Effector memory CD8-positive, alpha-beta T cell (primary cell): ENCODE measurements around the gene GLDC.
"Not testable (repeated sequence)": the region's sequence is repeated elsewhere in the genome, so short reads cannot be mapped to it uniquely, and the experiment has no call there.

ENCODE experiments used
- ATAC-seq: fragments of 150-1000 bp; cut with Tn5 transposase; replicated peaks from 2 replicates; pipeline ENCODE4 v1.10.0; 2021; ENCODE audit warnings: mild to moderate bottlenecking, moderate library complexity
- DNase-seq, 3 experiments: peaks; one replicate each; pipeline ENCODE4 v3.0.0; 2021
- H3K27ac Mint-ChIP-seq, 2 donors: one replicate each; pipeline ENCODE4 v1.8.0; 2022; ENCODE audit warnings: mild to moderate bottlenecking in 2 of 2, mixed read lengths in 2 of 2, moderate library complexity in 2 of 2
- H3K27me3 Mint-ChIP-seq, 2 donors: one replicate each; pipeline ENCODE4 v1.8.0; 2022; ENCODE audit warnings: mixed read lengths in 2 of 2
- H3K36me3 Mint-ChIP-seq: one replicate; pipeline ENCODE4 v1.8.0; 2022; ENCODE audit warnings: mild to moderate bottlenecking, moderate library complexity, mixed read lengths; ENCODE audit not compliant: insufficient read depth
- H3K4me1 Mint-ChIP-seq, 2 donors: one replicate each; pipeline ENCODE4 v1.8.0; 2022; ENCODE audit warnings: low read depth in 2 of 2, mixed read lengths in 2 of 2
- H3K4me3 Mint-ChIP-seq, 2 donors: one replicate each; pipeline ENCODE4 v1.8.0; 2022; ENCODE audit warnings: mild to moderate bottlenecking in 2 of 2, mixed read lengths in 2 of 2, moderate library complexity in 2 of 2
- H3K9me3 Mint-ChIP-seq, 2 donors: one replicate each; pipeline ENCODE4 v1.8.0; 2022; ENCODE audit warnings: mixed read lengths in 2 of 2

Gene GLDC

GRCh38 chr9:6628704-6629103, 16.8 kb downstream of the GLDC start:
- Mint-ChIP-seq H3K9me3 (no peaks in the 10 kb centered on the region), H3K27me3 (peaks cover 15 to 51% of the 10 kb centered on the region in 2 donors), H3K27ac (no peak overlapping the region), H3K4me3 (no peak overlapping the region), H3K4me1 (peaks cover 0 to 9% of the 10 kb centered on the region in 2 donors), H3K36me3 (no peaks in the 10 kb centered on the region)
- ATAC-seq (no peak), DNase-seq (no peak)

- DNase-seq = no peak
- H3K27ac Mint-ChIP-seq = no peak overlapping the region
- H3K36me3 Mint-ChIP-seq = no peaks in the 10 kb centered on the region
- no peaks in the 10 kb centered on the region for H3K9me3 Mint-ChIP-seq
- peaks cover 19 to 45% of the 10 kb centered on the region in 2 donors for H3K27me3 Mint-ChIP-seq
- no peak for ATAC-seq
- H3K4me3 Mint-ChIP-seq = no peak overlapping the region
- H3K4me1 Mint-ChIP-seq = no peaks in the 10 kb centered on the region
These were observed 20.2 kb downstream of the GLDC start for GRCh38 chr9:6625363-6625762.

DNA sequence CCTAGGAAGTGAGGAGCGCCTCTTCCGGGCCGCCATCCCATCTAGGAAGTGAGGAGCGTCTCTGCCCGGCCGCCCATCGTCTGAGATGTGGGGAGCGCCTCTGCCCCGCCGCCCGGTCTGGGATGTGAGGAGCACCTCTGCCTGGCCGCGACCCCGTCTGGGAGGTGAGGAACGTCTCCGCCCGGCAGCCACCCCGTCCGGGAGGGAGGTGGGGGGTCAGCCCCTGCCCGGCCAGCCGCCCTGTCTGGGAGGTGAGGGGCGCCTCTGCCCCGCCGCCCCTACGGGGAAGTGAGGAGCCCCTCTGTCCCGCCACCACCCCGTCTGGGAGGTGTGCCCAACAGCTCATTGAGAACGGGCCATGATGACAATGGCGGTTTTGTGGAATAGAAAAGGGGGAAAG, 22.7 kb downstream of the GLDC start:
- H3K27ac Mint-ChIP-seq, H3K9me3 Mint-ChIP-seq, H3K4me3 Mint-ChIP-seq, H3K36me3 Mint-ChIP-seq, DNase-seq, H3K4me1 Mint-ChIP-seq, ATAC-seq: not testable (repeated sequence)
- H3K27me3 Mint-ChIP-seq = peaks cover 27 to 51% of the 10 kb centered on the region in 2 donors

GRCh38 chr9:6620796-6621195, 24.7 kb downstream of the GLDC start:
- H3K9me3 Mint-ChIP-seq = no peaks in the 10 kb centered on the region
- H3K27me3 Mint-ChIP-seq = peaks cover 18 to 35% of the 10 kb centered on the region in 2 donors
- no peaks in the 10 kb centered on the region for H3K36me3 Mint-ChIP-seq
- ATAC-seq = no peak
- H3K4me1 Mint-ChIP-seq = no peaks in the 10 kb centered on the region
- DNase-seq = no peak
- H3K27ac Mint-ChIP-seq = no peak overlapping the region
- H3K4me3 Mint-ChIP-seq = no peak overlapping the region

GRCh38 chr9:6620353-6620752, 25.2 kb downstream of the GLDC start:
- Mint-ChIP-seq H3K4me3 (no peak overlapping the region), H3K36me3 (no peaks in the 10 kb centered on the region), H3K4me1 (no peaks in the 10 kb centered on the region), H3K27ac (no peak overlapping the region), H3K27me3 (peaks cover 13 to 30% of the 10 kb centered on the region in 2 donors), H3K9me3 (no peaks in the 10 kb centered on the region)
- DNase-seq (no peak), ATAC-seq (no peak)

DNA sequence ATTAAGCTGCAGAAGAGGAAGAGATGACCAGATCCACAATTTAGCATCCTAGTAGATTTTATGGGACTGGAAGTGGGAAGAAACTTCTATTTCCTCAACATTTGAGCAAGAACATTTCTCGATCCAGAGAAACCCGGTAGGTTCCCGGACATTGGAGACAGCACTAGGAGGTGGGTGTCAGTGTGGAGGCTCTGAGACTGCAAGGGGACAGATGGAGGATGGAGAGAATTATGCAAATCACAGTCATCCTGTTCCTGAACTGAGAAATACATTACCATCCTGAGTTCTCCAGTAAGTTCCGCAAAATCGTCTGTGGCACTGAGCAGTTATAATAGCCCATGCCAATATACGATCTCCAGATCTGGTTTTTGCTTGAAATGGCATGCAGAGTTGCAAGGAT, 25.6 kb downstream of the GLDC start:
- Mint-ChIP-seq H3K4me1 (no peaks in the 10 kb centered on the region), H3K4me3 (no peak overlapping the region), H3K27ac (no peak overlapping the region), H3K36me3 (no peaks in the 10 kb centered on the region), H3K27me3 (peaks cover 13 to 26% of the 10 kb centered on the region in 2 donors), H3K9me3 (no peaks in the 10 kb centered on the region)
- DNase-seq = no peak
- no peak for ATAC-seq

DNA sequence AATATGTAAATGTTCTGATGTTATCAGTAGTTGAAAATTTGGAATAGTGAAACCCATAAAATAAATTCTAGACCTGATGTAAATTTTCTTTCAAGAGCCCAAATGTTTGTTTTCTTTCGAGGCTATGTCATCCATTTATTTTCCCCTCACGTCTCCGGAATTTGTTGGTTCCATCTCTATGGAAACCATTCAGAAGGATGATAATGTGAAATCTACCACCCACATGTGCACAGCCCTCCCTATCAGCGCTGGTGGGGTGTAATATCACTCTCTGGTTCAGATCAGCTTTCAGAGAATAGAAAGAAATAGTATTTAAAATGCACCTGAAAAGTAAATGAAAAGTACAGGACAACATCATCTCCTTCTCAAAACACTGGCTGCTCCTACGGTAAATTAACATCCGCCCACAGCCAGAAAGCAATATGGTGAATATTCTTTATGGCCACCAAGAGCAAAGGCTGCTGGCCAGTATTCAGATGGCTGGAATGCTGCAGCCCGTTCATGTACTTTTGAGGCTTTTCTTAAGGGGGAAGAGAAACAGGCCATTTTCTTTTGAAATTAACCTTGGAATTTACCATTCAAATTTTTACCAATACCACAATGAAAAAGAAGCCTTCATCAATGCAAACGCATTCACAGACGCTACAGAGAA, 28.5 kb downstream of the GLDC start:
- H3K4me1 Mint-ChIP-seq = no peaks in the 10 kb centered on the region
- peaks cover 11 to 13% of the 10 kb centered on the region in 2 donors for H3K27me3 Mint-ChIP-seq

GRCh38 chr9:6614489-6614888, 31.0 kb downstream of the GLDC start:
- peaks cover 5 to 11% of the 10 kb centered on the region in 2 donors for H3K27me3 Mint-ChIP-seq
- H3K9me3 Mint-ChIP-seq = no peaks in the 10 kb centered on the region
- no peak for DNase-seq
- H3K4me3 Mint-ChIP-seq = no peak overlapping the region
- no peak overlapping the region for H3K27ac Mint-ChIP-seq
- H3K36me3 Mint-ChIP-seq = no peaks in the 10 kb centered on the region
- no peaks in the 10 kb centered on the region for H3K4me1 Mint-ChIP-seq
- no peak for ATAC-seq

More for the DNA sequence above, 28.5 kb downstream of the GLDC start:
- Mint-ChIP-seq H3K4me3 (no peak overlapping the region), H3K36me3 (no peaks in the 10 kb centered on the region), H3K27ac (no peak overlapping the region), H3K9me3 (no peaks in the 10 kb centered on the region)
- no peak for ATAC-seq
- DNase-seq = no peak

DNA sequence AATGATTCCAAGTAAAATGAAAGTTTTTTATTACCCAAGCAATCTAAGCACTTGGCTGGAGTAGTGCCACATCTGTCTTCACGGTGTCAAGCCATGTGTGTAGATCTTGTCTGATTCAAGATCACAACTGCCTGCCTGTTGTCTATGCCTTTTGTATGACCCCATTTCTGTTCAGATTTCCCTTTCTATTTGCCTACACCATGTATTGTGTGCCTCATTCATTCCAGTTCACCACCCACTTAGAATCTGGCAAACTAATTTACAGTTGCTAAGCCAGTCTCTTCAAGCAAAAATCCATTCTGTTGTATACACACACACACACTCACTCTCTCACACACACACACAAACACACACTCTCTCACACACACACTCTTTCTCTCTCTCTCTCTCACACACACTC, 33.7 kb downstream of the GLDC start:
- DNase-seq = no peak
- H3K36me3 Mint-ChIP-seq = no peaks in the 10 kb centered on the region
- no peak overlapping the region for H3K4me3 Mint-ChIP-seq
- H3K27ac Mint-ChIP-seq = no peak overlapping the region
- H3K9me3 Mint-ChIP-seq = no peaks in the 10 kb centered on the region
- H3K4me1 Mint-ChIP-seq = no peaks in the 10 kb centered on the region
- no peaks in the 10 kb centered on the region for H3K27me3 Mint-ChIP-seq
- ATAC-seq = no peak

DNA sequence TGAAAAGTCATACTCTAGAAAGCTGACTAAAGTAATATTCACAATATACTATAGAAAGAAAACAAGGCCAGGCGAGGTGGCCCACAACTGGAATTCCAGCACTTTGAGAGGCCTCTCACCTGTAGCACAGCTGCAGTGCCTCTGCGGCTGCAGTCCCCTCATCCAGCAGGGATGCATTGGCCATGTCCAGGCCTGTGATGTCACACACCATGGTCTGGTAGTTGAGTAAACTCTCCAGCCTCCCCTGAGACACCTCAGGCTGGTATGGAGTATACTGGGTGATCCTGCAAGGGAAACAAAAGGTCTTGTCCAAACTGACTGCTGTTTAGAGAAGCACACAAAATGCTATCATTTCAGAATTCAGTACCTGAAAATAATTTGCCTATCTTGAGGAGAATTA, 35.5 kb downstream of the GLDC start:
- Mint-ChIP-seq H3K36me3 (no peaks in the 10 kb centered on the region), H3K27ac (no peak overlapping the region), H3K4me1 (peaks cover 0 to 3% of the 10 kb centered on the region in 2 donors), H3K4me3 (no peak overlapping the region), H3K9me3 (no peaks in the 10 kb centered on the region), H3K27me3 (no peaks in the 10 kb centered on the region)
- no peak for DNase-seq
- no peak for ATAC-seq

- Mint-ChIP-seq H3K9me3 (no peaks in the 10 kb centered on the region), H3K27ac (no peak overlapping the region)
These were observed 36.0 kb downstream of the GLDC start for GRCh38 chr9:6609497-6610016.

GRCh38 chr9:6605202-6605601, 40.3 kb downstream of the GLDC start:
- Mint-ChIP-seq H3K27me3 (no peaks in the 10 kb centered on the region), H3K9me3 (no peaks in the 10 kb centered on the region), H3K4me3 (no peak overlapping the region), H3K27ac (no peak overlapping the region), H3K36me3 (no peaks in the 10 kb centered on the region), H3K4me1 (peaks cover 3 to 5% of the 10 kb centered on the region in 2 donors)
- DNase-seq = no peak
- ATAC-seq = peak; percentile 40

More at GRCh38 chr9:6609497-6610016, 36.0 kb downstream of the GLDC start:
- peaks cover 2 to 3% of the 10 kb centered on the region in 2 donors for H3K4me1 Mint-ChIP-seq
- DNase-seq (no peak), ATAC-seq (no peak)
- no peaks in the 10 kb centered on the region for H3K36me3 Mint-ChIP-seq
- no peak overlapping the region for H3K4me3 Mint-ChIP-seq
- no peaks in the 10 kb centered on the region for H3K27me3 Mint-ChIP-seq

DNA sequence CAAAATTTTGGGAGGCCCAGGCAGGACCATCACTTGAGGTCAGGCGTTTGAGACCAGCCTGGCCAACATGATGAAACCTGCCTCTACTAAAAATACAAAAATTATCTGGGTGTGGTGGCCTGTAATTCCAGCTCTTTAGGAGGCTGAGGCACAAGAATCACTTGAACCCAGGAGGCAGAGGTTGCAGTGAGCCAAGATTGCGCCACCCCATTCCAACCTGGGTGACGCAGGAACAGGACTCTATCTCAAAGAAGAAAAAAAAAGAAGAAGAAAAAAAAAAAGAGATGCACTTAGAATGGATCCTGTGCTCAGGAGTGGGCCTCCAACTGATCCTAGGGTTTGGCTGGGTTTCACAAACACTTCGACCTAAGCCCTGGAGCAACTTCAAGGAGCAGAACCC, 45.1 kb downstream of the GLDC start:
- no peak overlapping the region for H3K4me3 Mint-ChIP-seq
- DNase-seq = no peak
- no peaks in the 10 kb centered on the region for H3K36me3 Mint-ChIP-seq
- peaks cover 2 to 5% of the 10 kb centered on the region in 2 donors for H3K4me1 Mint-ChIP-seq
- no peak overlapping the region for H3K27ac Mint-ChIP-seq
- H3K9me3 Mint-ChIP-seq = no peaks in the 10 kb centered on the region
- no peaks in the 10 kb centered on the region for H3K27me3 Mint-ChIP-seq
- no peak for ATAC-seq

DNA sequence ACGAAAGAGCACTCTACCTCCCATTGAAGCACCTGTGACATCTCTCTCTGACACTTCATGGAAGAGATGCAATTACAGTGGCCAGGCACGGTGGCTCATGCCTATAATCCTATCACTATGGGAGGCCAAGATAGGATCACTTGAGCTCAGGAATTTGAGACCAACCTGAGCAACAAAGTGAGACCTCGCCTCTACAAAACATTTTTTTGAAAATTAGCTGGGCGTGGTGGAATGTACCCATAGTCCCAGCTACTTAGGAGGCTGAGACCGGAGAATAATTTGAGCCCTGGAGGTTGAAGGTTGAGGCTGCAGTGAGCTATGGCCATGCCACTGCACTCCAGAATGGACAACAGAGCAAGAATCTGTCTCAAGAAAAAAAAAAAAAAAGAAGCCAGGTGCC, 45.5 kb downstream of the GLDC start:
- Mint-ChIP-seq H3K27me3 (no peaks in the 10 kb centered on the region), H3K27ac (no peak overlapping the region), H3K4me3 (no peak overlapping the region), H3K4me1 (peaks cover 0 to 5% of the 10 kb centered on the region in 2 donors), H3K9me3 (no peaks in the 10 kb centered on the region), H3K36me3 (no peaks in the 10 kb centered on the region)
- no peak for DNase-seq
- no peak for ATAC-seq
